Left ventricle myocardium superior (tissue), 1 donor: Measurements from ENCODE around the gene MBD6. TPM values are rescaled to one million over a fixed set of nuclear protein-coding genes. Genes with fewer than 3 reads are reported as not detected.
"Not testable (repeated sequence)": the region's sequence is repeated elsewhere in the genome, so short reads cannot be mapped to it uniquely, and the experiment has no call there.

ENCODE experiments used
- ATAC-seq: fragments of 200-7000 bp; cut with Tn5 transposase; one replicate; pipeline ENCODE4 v1.9.1; 2020; ENCODE audit warnings: mild to moderate bottlenecking, moderate library complexity
- DNase-seq: peaks from one replicate; pipeline ENCODE4 v3.0.0-alpha.2; 2020
- intact Hi-C: fragments of 100-400 bp; cut with micrococcal nuclease; formaldehyde crosslinking; loops from one replicate; pipeline ENCODE4 v1.11.0; 2022
- total RNA-seq: library from RNA; stranded (reverse); fragmentation: NEBNext Ultra II Directional; extraction: Animal tissue kit (Norgen Biotek cat#: 25700); gene quantifications from one replicate; pipeline ENCODE4 v1.2.1, GENCODE V29; 2021
- donor health status: DM: no; HTN: yes; CAD: no; lungs with severe emphysema.

MBD6 gene
- total RNA-seq, 1 donor from 2014 or later, result 35.2 TPM

DNA sequence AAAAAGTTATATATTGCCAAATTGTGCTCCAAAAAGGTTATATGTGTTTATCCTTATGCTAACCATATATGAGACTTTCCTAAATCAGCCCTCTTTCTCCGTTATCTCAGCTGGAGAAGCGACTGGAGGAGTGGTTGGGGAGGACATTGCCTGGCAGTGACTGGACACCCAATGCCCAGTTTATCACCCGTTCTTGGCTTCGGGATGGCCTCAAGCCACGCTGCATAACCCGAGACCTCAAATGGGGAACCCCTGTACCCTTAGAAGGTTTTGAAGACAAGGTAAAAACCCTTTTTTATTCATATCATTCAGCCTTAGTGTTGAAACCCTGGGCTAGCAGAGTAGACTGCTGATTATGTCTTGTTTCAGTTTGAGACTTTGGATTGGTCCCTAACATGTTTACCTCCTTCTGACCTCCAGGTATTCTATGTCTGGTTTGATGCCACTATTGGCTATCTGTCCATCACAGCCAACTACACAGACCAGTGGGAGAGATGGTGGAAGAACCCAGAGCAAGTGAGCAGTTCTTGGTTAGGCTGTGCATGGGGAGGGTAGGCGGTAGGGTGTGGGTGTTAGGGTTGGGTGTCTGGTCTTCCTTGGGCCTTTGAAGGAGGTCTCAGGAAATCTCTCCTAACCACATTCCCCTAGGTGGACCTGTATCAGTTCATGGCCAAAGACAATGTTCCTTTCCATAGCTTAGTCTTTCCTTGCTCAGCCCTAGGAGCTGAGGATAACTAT lies 10.9 kb upstream of the MBD6 start:
- ATAC-seq (no peak), DNase-seq (no peak)
- intact Hi-C loops, result no loop called here

GRCh38 chr12:57512665-57513064 lies 10.0 kb upstream of the MBD6 start:
- no peak for ATAC-seq
- no peak for DNase-seq
- intact Hi-C loops, result no loop called here

DNA sequence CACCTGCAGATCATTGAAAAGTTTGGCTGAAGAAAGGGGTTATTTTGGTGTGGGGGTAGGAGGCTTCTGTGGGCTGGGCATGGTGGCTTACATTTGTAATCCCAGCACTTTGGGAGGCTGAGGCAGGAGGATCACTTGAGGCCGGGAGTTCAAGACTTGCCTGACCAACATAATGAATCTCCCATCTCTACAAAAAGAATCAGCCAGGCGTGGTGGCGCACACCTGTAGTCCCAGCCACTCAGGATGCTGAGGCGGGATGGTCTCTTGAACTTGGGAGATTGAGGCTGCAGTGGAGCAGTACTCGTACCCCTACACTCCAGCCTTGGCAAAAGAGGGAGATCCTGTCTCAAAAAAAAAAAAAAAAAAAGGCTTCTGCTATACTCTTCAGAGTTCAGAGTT lies 9.4 kb upstream of the MBD6 start:
- intact Hi-C loops, result no loop called here
- ATAC-seq (no peak), DNase-seq (no peak)

GRCh38 chr12:57513677-57514076 lies 8.9 kb upstream of the MBD6 start:
- intact Hi-C loops, ATAC-seq, DNase-seq: not testable (repeated sequence)

- intact Hi-C loops, DNase-seq, ATAC-seq: not testable (repeated sequence)
Measured at GRCh38 chr12:57514246-57514645, 8.4 kb upstream of the MBD6 start.

DNA sequence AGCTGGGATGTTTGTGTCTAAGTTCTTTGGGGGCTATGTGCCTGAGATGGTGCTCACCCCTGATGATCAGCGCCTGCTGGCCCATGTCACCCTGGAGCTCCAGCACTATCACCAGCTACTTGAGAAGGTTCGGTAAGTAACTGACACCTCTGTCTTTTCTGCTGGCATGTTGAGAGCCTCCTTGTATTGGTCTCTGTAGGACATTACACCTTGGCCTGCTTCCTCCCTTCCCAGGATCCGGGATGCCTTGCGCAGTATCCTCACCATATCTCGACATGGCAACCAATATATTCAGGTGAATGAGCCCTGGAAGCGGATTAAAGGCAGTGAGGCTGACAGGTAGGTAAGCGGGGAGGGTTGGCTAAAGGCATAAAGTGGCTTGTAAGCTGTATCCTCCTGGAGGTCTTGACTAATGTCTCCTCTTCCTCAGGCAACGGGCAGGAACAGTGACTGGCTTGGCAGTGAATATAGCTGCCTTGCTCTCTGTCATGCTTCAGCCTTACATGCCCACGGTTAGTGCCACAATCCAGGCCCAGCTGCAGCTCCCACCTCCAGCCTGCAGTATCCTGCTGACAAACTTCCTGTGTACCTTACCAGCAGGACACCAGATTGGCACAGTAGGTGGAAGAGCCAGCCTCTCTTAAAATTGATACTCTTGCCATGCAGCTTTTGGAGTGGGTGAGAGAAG lies 7.8 kb upstream of the MBD6 start:
- no peak for ATAC-seq
- no peak for DNase-seq
- intact Hi-C loops, result no loop called here

GRCh38 chr12:57515408-57515933 lies 7.2 kb upstream of the MBD6 start:
- no peak for DNase-seq
- intact Hi-C loops, result no loop called here
- no peak for ATAC-seq

DNA sequence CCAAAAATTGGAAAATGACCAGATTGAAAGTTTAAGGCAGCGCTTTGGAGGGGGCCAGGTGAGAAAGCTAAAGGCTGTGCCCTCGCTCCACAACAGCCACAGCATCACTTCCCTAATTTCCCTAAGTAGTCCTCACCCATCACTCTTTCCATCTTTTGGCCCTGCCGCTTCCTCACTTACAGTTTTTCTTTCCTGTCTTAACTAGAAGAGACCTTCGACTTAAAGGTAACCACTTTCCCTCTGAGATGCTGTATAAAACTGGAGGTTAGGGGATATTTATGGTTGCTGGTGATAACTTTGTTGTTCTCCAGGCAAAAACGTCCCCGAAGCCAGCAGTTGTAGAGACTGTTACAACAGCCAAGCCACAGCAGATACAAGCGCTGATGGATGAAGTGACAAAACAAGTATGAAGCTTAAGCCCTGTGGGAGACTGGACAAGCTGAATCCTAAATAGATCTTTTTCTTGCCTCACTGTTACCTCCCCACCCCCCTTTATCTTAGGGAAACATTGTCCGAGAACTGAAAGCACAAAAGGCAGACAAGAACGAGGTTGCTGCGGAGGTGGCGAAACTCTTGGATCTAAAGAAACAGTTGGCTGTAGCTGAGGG lies 6.6 kb upstream of the MBD6 start:
- DNase-seq (no peak), ATAC-seq (no peak)
- intact Hi-C loops, result no loop called here

DNA sequence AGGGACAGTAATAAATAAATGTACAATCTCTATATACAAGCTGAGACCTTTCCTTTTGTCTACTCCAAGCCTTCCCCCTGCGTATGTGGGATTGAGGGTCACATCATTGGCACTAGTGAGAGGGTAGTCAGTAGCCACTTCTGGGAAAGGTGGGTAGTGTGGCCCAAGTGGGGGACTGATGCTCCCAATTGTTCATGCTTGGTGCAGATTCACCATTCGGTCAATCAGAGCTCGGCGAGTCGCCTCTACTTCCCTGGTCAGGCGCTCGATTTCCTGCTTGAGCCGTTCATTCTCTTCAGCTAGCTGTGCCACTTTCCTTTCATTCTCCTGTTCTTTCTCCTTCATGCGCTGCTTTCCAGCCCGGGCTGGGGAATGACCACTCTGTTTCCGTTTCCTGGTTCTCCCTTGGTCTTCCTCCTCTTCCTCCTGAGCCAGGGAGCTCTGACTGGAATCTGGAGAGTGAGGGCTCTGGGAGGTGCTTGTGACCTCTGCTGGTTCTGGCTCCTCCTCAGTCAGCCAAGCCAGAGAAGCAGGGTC lies 5.9 kb upstream of the MBD6 start:
- intact Hi-C loops, result no loop called here
- ATAC-seq, result no peak

GRCh38 chr12:57517187-57517586 lies 5.4 kb upstream of the MBD6 start:
- intact Hi-C loops, result no loop called here
- DNase-seq (no peak), ATAC-seq (no peak)

More for the DNA sequence above, 5.9 kb upstream of the MBD6 start:
- no peak for DNase-seq

GRCh38 chr12:57517718-57518117 lies 4.9 kb upstream of the MBD6 start:
- ATAC-seq, DNase-seq, intact Hi-C loops: not testable (repeated sequence)

GRCh38 chr12:57518176-57518919 lies 4.3 kb upstream of the MBD6 start:
- DNase-seq (no peak), ATAC-seq (no peak)
- intact Hi-C loops, result no loop called here

- DNase-seq, result peak; percentile 52
- intact Hi-C loops, result no loop called here
- ATAC-seq, result peak; percentile 1
Measured at GRCh38 chr12:57518920-57519795, 3.5 kb upstream of the MBD6 start.

GRCh38 chr12:57519796-57520052 lies 2.9 kb upstream of the MBD6 start:
- DNase-seq (no peak), ATAC-seq (peak; percentile 8)
- intact Hi-C loops, result no loop called here

- ATAC-seq (peak; percentile 85), DNase-seq (peak; percentile 100)
- intact Hi-C loops, result no loop called here
Measured at GRCh38 chr12:57520053-57520818, 2.4 kb upstream of the MBD6 start, which contains the start of gene DDIT3. DDIT3 (minus strand) TSS chr12:57520514; CDS start chr12:57517406, 3,108 bp downstream.

DNA sequence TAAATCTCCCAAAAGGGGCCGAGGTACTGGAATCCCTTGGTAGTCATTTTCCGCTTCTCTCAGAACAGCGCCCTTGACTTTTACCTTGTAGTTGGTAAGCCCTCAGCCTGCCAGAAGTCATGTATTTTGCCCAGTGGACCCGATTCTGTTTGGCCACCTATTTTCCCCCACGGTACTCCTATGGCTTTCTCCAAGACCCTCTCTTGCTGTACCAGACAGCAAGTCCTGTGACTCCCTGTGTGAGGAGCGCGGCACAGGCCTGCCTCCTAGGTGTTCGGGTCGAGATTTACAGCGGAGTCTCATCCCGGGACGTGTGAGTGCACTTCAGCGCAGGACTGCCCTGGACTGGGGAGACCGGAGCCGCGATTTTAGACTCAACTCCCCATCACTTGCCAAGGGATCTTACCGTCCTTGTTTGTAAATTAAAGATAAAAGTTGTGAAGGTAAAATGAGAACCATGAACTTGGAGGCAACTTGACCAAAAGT lies 1.1 kb upstream of the MBD6 start:
- intact Hi-C loops, result no loop called here
- peak; percentile 62 for DNase-seq
- no peak for ATAC-seq

GRCh38 chr12:57522887-57523705 lies 472 bp downstream of the MBD6 start:
- peak; percentile 70 for DNase-seq
- peak; percentile 0 for ATAC-seq
- intact Hi-C loops, result no loop called here
